ENCODE data around the gene PBX3. TPM values are rescaled to one million over a fixed set of nuclear protein-coding genes. Genes with fewer than 3 reads are reported as not detected.

The PBX3 gene
- total and polyA plus RNA-seq, 2 donors (not counting 1 experiment from before 2014, with no cell fraction given): 15.5 to 39.0 TPM

GRCh38 chr9:125908966-125909365 is 161.8 kb downstream of the PBX3 start:
- DNase-seq (no peak), ATAC-seq (ENCODE audit: low read depth) (no peak)
- ChIA-PET POLR2A (no interaction called here), CTCF (no interaction called here)
- no peak overlapping the region for H3K4me2 ChIP-seq (replicated peaks; ENCODE audit: low read depth, low read length, poor library complexity, severe bottlenecking)
- no peak overlapping the region for H3K9ac ChIP-seq (ENCODE audit: low read length)
- H3K9me3 ChIP-seq (ENCODE audit: control extremely low read depth in 1 of 3, control insufficient read depth in 2 of 3, insufficient read depth in 1 of 3, low read length in 2 of 3): no peaks in the 10 kb centered on the region
- H2AFZ ChIP-seq (ENCODE audit: insufficient read depth, low read depth, low read length, poor library complexity, severe bottlenecking): no peak overlapping the region
- peaks cover 15% of the 10 kb centered on the region for H3K4me1 Mint-ChIP-seq
- H3K27ac ChIP-seq (ENCODE audit: low read length in 2 of 2): no peak overlapping the region
- no peaks in the 10 kb centered on the region for H3K36me3 ChIP-seq (replicated peaks in 1 of 2; ENCODE audit: control extremely low read depth in 1 of 2, control insufficient read depth in 1 of 2, extremely low read depth in 1 of 2, insufficient read depth in 2 of 2, low read length in 1 of 2)
- H3K9me3 Mint-ChIP-seq (ENCODE audit: insufficient read depth): no peaks in the 10 kb centered on the region
- H3K4me1 ChIP-seq (ENCODE audit: control insufficient read depth in 2 of 2, insufficient read depth in 2 of 2, low read length in 2 of 2): peaks cover 0 to 7% of the 10 kb centered on the region in 2 donors
- no peaks in the 10 kb centered on the region for H3K79me2 ChIP-seq (ENCODE audit: control insufficient read depth, insufficient read depth, low read length)
- 95% methylated on average over 2 of the region's 2 CpGs for WGBS (ENCODE audit: insufficient coverage)
- no peak overlapping the region for H3K4me3 ChIP-seq (ENCODE audit: control extremely low read depth in 1 of 5, extremely low read depth in 1 of 5, insufficient read depth in 1 of 5, low read depth in 2 of 5, low read length in 4 of 5)
- no peaks in the 10 kb centered on the region for H3K27me3 ChIP-seq (replicated peaks in 1 of 4; ENCODE audit: control extremely low read depth in 1 of 4, control insufficient read depth in 3 of 4, insufficient read depth in 4 of 4, low read length in 3 of 4)
- no peaks in the 10 kb centered on the region for H3K27me3 Mint-ChIP-seq
- H3K4me3 Mint-ChIP-seq: no peak overlapping the region
- TF ChIP-seq, protein P1, sequence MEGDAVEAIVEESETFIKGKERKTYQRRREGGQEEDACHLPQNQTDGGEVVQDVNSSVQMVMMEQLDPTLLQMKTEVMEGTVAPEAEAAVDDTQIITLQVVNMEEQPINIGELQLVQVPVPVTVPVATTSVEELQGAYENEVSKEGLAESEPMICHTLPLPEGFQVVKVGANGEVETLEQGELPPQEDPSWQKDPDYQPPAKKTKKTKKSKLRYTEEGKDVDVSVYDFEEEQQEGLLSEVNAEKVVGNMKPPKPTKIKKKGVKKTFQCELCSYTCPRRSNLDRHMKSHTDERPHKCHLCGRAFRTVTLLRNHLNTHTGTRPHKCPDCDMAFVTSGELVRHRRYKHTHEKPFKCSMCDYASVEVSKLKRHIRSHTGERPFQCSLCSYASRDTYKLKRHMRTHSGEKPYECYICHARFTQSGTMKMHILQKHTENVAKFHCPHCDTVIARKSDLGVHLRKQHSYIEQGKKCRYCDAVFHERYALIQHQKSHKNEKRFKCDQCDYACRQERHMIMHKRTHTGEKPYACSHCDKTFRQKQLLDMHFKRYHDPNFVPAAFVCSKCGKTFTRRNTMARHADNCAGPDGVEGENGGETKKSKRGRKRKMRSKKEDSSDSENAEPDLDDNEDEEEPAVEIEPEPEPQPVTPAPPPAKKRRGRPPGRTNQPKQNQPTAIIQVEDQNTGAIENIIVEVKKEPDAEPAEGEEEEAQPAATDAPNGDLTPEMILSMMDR (IDR thresholded peaks at IDR 0.05): no peak
- no peak for TF ChIP-seq EZH2 (IDR thresholded peaks at IDR 0.05; ENCODE audit: borderline replicate concordance, insufficient read depth, low read depth, low read length, poor library complexity, severe bottlenecking)
- intact Hi-C loops (cut with micrococcal nuclease): no loop called here
- H3K27ac Mint-ChIP-seq: no peak overlapping the region
- H4K20me1 ChIP-seq (ENCODE audit: control insufficient read depth, insufficient read depth, low read length, poor library complexity, severe bottlenecking): no peaks in the 10 kb centered on the region

DNA sequence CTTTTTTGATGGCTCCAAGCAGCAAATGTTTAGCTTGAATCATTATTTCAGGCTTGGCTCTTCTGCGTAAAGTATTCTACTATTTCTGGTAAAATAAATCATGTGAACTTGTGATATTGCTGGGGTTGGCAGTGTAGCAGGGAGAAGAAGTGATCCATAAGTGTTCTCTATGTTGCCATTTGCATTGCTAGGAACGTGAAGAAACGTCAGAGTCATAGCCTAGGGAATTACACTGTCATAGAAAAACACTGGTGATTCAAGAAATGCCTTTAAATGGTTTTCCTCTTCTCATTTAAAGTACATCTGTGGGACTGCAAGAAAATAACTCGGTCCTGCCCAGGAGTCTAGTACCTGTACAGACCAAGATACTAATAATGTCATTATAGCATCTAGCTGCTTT is 162.3 kb downstream of the PBX3 start:
- H3K4me2 ChIP-seq (replicated peaks; ENCODE audit: low read depth, low read length, poor library complexity, severe bottlenecking): no peak overlapping the region
- intact Hi-C loops (cut with micrococcal nuclease): no loop called here
- Mint-ChIP-seq H3K9me3 (ENCODE audit: insufficient read depth) (no peaks in the 10 kb centered on the region), H3K27ac (no peak overlapping the region), H3K4me1 (peaks cover 10% of the 10 kb centered on the region), H3K4me3 (no peak overlapping the region), H3K27me3 (no peaks in the 10 kb centered on the region)
- no peak overlapping the region for H2AFZ ChIP-seq (ENCODE audit: insufficient read depth, low read depth, low read length, poor library complexity, severe bottlenecking)
- no peak for DNase-seq
- H3K4me1 ChIP-seq (ENCODE audit: control insufficient read depth in 2 of 2, insufficient read depth in 2 of 2, low read length in 2 of 2): peaks cover 0 to 2% of the 10 kb centered on the region in 2 donors
- H4K20me1 ChIP-seq (ENCODE audit: control insufficient read depth, insufficient read depth, low read length, poor library complexity, severe bottlenecking): no peaks in the 10 kb centered on the region
- H3K4me3 ChIP-seq (ENCODE audit: control extremely low read depth in 1 of 5, extremely low read depth in 1 of 5, insufficient read depth in 1 of 5, low read depth in 2 of 5, low read length in 4 of 5): no peak overlapping the region
- no peak overlapping the region for H3K27ac ChIP-seq (ENCODE audit: low read length in 2 of 2)
- ChIA-PET POLR2A (no interaction called here), CTCF (no interaction called here)
- TF ChIP-seq EZH2 (IDR thresholded peaks at IDR 0.05; ENCODE audit: borderline replicate concordance, insufficient read depth, low read depth, low read length, poor library complexity, severe bottlenecking): no peak
- TF ChIP-seq, protein P1 (IDR thresholded peaks at IDR 0.05): no peak
- 100% methylated on average over 3 of the region's 4 CpGs for WGBS (ENCODE audit: insufficient coverage)
- H3K27me3 ChIP-seq (replicated peaks in 1 of 4; ENCODE audit: control extremely low read depth in 1 of 4, control insufficient read depth in 3 of 4, insufficient read depth in 4 of 4, low read length in 3 of 4): no peaks in the 10 kb centered on the region
- no peak for ATAC-seq (ENCODE audit: low read depth)
- no peak overlapping the region for H3K9ac ChIP-seq (ENCODE audit: low read length)
- H3K36me3 ChIP-seq (replicated peaks in 1 of 2; ENCODE audit: control extremely low read depth in 1 of 2, control insufficient read depth in 1 of 2, extremely low read depth in 1 of 2, insufficient read depth in 2 of 2, low read length in 1 of 2): no peaks in the 10 kb centered on the region
- H3K79me2 ChIP-seq (ENCODE audit: control insufficient read depth, insufficient read depth, low read length): no peaks in the 10 kb centered on the region
- H3K9me3 ChIP-seq (ENCODE audit: control extremely low read depth in 1 of 3, control insufficient read depth in 2 of 3, insufficient read depth in 1 of 3, low read length in 2 of 3): no peaks in the 10 kb centered on the region

Data from B cell (primary cell).